ENCODE data around the gene OR2Y1.
"Not testable (repeated sequence)": the region's sequence is repeated elsewhere in the genome, so short reads cannot be mapped to it uniquely, and the experiment has no call there.

Gene OR2Y1

GRCh38 chr5:180717989-180718388 lies 21.9 kb downstream of the OR2Y1 start:
- no peaks in the 10 kb centered on the region for H3K27me3 ChIP-seq (ENCODE audit: insufficient read depth, low read length)
- no peak overlapping the region for H3K4me2 ChIP-seq (ENCODE audit: low read length)
- no peaks in the 10 kb centered on the region for H3K4me1 ChIP-seq (ENCODE audit: insufficient read depth, low read length, severe bottlenecking)
- H3K79me2 ChIP-seq (ENCODE audit: insufficient read depth, low read length): no peaks in the 10 kb centered on the region
- TF ChIP-seq CTCF (IDR thresholded peaks at IDR 0.05; ENCODE audit: low read length) (no peak), EZH2 (IDR thresholded peaks at IDR 0.05; ENCODE audit: borderline replicate concordance, low read length) (no peak)
- H3K9ac ChIP-seq (ENCODE audit: low read length): no peak overlapping the region
- no peaks in the 10 kb centered on the region for H3F3A ChIP-seq (ENCODE audit: insufficient read depth, low read length)
- no peaks in the 10 kb centered on the region for H3K9me3 ChIP-seq (ENCODE audit: low read length)
- no peak overlapping the region for H3K27ac ChIP-seq (ENCODE audit: low read depth, low read length, poor library complexity, severe bottlenecking)
- no peaks in the 10 kb centered on the region for H3K9me2 ChIP-seq (ENCODE audit: low read depth, low read length)
- H4K20me1 ChIP-seq (ENCODE audit: insufficient read depth, low read length): no peaks in the 10 kb centered on the region
- H2AFZ ChIP-seq (ENCODE audit: low read length): no peak overlapping the region
- H3K4me3 ChIP-seq (ENCODE audit: low read depth, low read length, poor library complexity, severe bottlenecking): no peak overlapping the region
- no peaks in the 10 kb centered on the region for H3K36me3 ChIP-seq (ENCODE audit: insufficient read depth, low read length)

DNA sequence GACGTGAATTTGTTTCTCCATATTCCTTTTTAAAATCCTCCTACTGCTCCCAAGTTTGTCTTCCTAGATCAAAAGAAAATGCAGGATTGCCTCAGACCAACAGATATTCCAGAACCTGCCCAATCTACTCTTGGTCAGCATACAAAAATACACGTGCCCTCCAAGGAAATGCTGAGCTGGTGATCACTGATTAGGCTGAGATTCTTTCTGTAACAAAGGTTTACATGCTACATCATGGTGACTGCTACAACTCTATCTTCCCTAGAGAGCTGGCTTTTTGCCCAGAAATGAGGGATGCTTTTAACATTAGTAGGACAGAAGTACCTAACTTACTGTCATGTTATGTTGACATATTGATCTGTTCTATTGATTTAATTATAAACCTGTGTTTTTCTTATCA lies 35.5 kb downstream of the OR2Y1 start:
- H3K9me2 ChIP-seq (ENCODE audit: low read depth, low read length): no peaks in the 10 kb centered on the region
- no peaks in the 10 kb centered on the region for H3K9me3 ChIP-seq (ENCODE audit: low read length)
- H3K4me1 ChIP-seq (ENCODE audit: insufficient read depth, low read length, severe bottlenecking): no peaks in the 10 kb centered on the region
- H3K36me3 ChIP-seq (ENCODE audit: insufficient read depth, low read length): no peaks in the 10 kb centered on the region
- H2AFZ ChIP-seq (ENCODE audit: low read length): no peak overlapping the region
- H3K9ac ChIP-seq (ENCODE audit: low read length): no peak overlapping the region
- H3K79me2 ChIP-seq (ENCODE audit: insufficient read depth, low read length): no peaks in the 10 kb centered on the region
- H3F3A ChIP-seq (ENCODE audit: insufficient read depth, low read length): no peaks in the 10 kb centered on the region
- no peak overlapping the region for H3K4me3 ChIP-seq (ENCODE audit: low read depth, low read length, poor library complexity, severe bottlenecking)
- H3K27me3 ChIP-seq (ENCODE audit: insufficient read depth, low read length): no peaks in the 10 kb centered on the region
- no peak overlapping the region for H3K27ac ChIP-seq (ENCODE audit: low read depth, low read length, poor library complexity, severe bottlenecking)
- TF ChIP-seq EZH2 (IDR thresholded peaks at IDR 0.05; ENCODE audit: borderline replicate concordance, low read length): no peak
- TF ChIP-seq CTCF (IDR thresholded peaks at IDR 0.05; ENCODE audit: low read length): no peak
- H3K4me2 ChIP-seq (ENCODE audit: low read length): no peak overlapping the region
- H4K20me1 ChIP-seq (ENCODE audit: insufficient read depth, low read length): no peaks in the 10 kb centered on the region

DNA sequence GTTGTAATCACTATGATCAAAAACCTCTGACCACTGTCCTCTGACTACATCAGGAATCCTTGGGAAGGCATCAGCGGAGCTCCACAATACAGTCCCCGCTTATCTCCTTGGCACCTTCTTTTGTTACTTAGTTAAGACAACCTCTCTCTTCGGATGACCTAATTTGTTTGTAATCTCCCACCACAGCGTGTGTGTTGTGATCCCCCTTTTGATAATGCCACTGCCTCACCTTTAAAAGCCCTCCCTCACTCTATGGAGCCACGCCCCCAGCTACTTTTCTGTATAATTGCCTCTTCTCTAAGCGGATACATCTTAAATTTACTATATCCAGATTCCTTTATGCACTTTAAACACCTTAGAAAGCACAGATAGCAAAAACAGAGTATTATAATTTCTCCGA lies 35.9 kb downstream of the OR2Y1 start:
- Histone ChIP-seq H2AFZ (ENCODE audit: low read length) (no peak overlapping the region), H3K27ac (ENCODE audit: low read depth, low read length, poor library complexity, severe bottlenecking) (no peak overlapping the region), H3K9me2 (ENCODE audit: low read depth, low read length) (no peaks in the 10 kb centered on the region), H3K36me3 (ENCODE audit: insufficient read depth, low read length) (no peaks in the 10 kb centered on the region), H3K4me2 (ENCODE audit: low read length) (no peak overlapping the region), H3F3A (ENCODE audit: insufficient read depth, low read length) (no peaks in the 10 kb centered on the region), H3K27me3 (ENCODE audit: insufficient read depth, low read length) (no peaks in the 10 kb centered on the region), H3K9ac (ENCODE audit: low read length) (no peak overlapping the region), H3K4me1 (ENCODE audit: insufficient read depth, low read length, severe bottlenecking) (no peaks in the 10 kb centered on the region), H3K4me3 (ENCODE audit: low read depth, low read length, poor library complexity, severe bottlenecking) (no peak overlapping the region), H4K20me1 (ENCODE audit: insufficient read depth, low read length) (no peaks in the 10 kb centered on the region), H3K79me2 (ENCODE audit: insufficient read depth, low read length) (no peaks in the 10 kb centered on the region), H3K9me3 (ENCODE audit: low read length) (no peaks in the 10 kb centered on the region)
- TF ChIP-seq EZH2 (IDR thresholded peaks at IDR 0.05; ENCODE audit: borderline replicate concordance, low read length) (no peak), CTCF (IDR thresholded peaks at IDR 0.05; ENCODE audit: low read length) (no peak)

GRCh38 chr5:180703371-180703770 lies 36.5 kb downstream of the OR2Y1 start:
- H2AFZ ChIP-seq (ENCODE audit: low read length); H3K9me2 ChIP-seq (ENCODE audit: low read depth, low read length); H3F3A ChIP-seq (ENCODE audit: insufficient read depth, low read length); H3K4me1 ChIP-seq (ENCODE audit: insufficient read depth, low read length, severe bottlenecking); H3K4me2 ChIP-seq (ENCODE audit: low read length); H3K79me2 ChIP-seq (ENCODE audit: insufficient read depth, low read length); H4K20me1 ChIP-seq (ENCODE audit: insufficient read depth, low read length); H3K9ac ChIP-seq (ENCODE audit: low read length); H3K9me3 ChIP-seq (ENCODE audit: low read length); H3K4me3 ChIP-seq (ENCODE audit: low read depth, low read length, poor library complexity, severe bottlenecking); H3K27ac ChIP-seq (ENCODE audit: low read depth, low read length, poor library complexity, severe bottlenecking); H3K27me3 ChIP-seq (ENCODE audit: insufficient read depth, low read length); H3K36me3 ChIP-seq (ENCODE audit: insufficient read depth, low read length): not testable (repeated sequence)

DNA sequence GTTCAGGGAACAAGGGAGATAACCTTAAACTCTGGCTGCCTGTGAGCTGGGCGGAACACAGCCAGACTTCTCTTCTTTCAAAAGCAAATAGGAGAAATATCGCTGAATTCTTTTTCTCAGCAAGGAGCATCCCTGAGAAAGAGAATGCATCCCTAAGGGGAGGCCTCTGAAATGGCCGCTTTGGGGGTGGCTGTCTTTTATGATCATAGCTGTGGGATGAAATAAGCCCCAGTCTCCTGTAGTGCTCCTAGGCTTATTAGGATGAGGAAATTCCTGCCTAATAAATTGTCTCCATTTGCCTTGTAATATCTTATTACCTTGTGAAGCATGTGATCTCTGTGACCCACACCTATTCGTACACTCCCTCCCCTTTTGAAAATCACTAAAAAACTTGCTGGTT lies 39.4 kb downstream of the OR2Y1 start:
- not testable (repeated sequence) for H3K9me2 ChIP-seq (ENCODE audit: low read depth, low read length); H3K9me3 ChIP-seq (ENCODE audit: low read length); H3F3A ChIP-seq (ENCODE audit: insufficient read depth, low read length); H3K27ac ChIP-seq (ENCODE audit: low read depth, low read length, poor library complexity, severe bottlenecking); H3K27me3 ChIP-seq (ENCODE audit: insufficient read depth, low read length); H3K4me1 ChIP-seq (ENCODE audit: insufficient read depth, low read length, severe bottlenecking); H3K79me2 ChIP-seq (ENCODE audit: insufficient read depth, low read length); H3K36me3 ChIP-seq (ENCODE audit: insufficient read depth, low read length); H3K4me2 ChIP-seq (ENCODE audit: low read length); H2AFZ ChIP-seq (ENCODE audit: low read length); H3K4me3 ChIP-seq (ENCODE audit: low read depth, low read length, poor library complexity, severe bottlenecking); H3K9ac ChIP-seq (ENCODE audit: low read length); H4K20me1 ChIP-seq (ENCODE audit: insufficient read depth, low read length)

Measured in OCI-LY1 (cell line).